ENCODE data around the gene RNASEH1.

RNASEH1 gene

DNA sequence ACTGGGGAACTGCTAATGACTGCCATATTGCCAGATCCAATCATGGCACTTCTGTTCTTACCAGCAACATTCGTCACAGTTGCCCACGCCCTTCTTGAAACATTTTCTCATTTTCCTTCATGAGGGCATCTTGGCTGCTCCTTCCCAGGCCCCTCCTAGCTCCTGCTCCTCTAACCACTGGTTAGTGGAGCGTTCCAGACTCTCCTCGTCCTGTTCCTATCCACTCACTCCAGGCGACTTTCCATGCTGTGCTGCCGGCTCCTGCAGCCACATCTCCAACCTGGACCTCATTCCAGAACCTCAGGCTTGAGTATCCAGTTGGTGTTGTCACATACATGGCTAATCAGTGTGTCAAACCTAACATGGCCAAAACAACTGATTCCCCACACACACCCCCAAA, 37.5 kb downstream of the RNASEH1 start:
- Histone ChIP-seq H3K36me3 (ENCODE audit: low read length) (peaks cover 5% of the 10 kb centered on the region; the same call in 1 of the 2 replicates), H3K4me3 (ENCODE audit: insufficient read depth, low read length, poor library complexity, severe bottlenecking) (no peak overlapping the region), H3K4me2 (ENCODE audit: low read depth, low read length, poor library complexity, severe bottlenecking) (peak overlapping the region; percentile 69), H2AFZ (ENCODE audit: low read depth, low read length, severe bottlenecking) (no peak overlapping the region), H3K9me2 (replicated peaks; ENCODE audit: insufficient read depth, low read length) (no peaks in the 10 kb centered on the region), H3K9ac (ENCODE audit: low read length) (0 out of 2 replicates have a peak overlapping the region, but pooled peaks have one; percentile 83), H3K27me3 (ENCODE audit: low read length) (no peaks in the 10 kb centered on the region), H3K27ac (ENCODE audit: low read depth, low read length) (no peak overlapping the region), H3K79me2 (ENCODE audit: insufficient read depth, low read length) (peaks cover 14% of the 10 kb centered on the region), H3K9me3 (ENCODE audit: insufficient read depth, low read length) (no peaks in the 10 kb centered on the region), H3F3A (ENCODE audit: insufficient read depth) (0 out of 2 replicates have a peak, but pooled peaks cover 5% of the 10 kb centered on the region), H4K20me1 (ENCODE audit: low read depth, low read length) (no peaks in the 10 kb centered on the region)
- TF ChIP-seq EZH2phosphoT487 (conservative IDR thresholded peaks at IDR 0.05; ENCODE audit: low read length), result no peak
- TF ChIP-seq, protein P1, sequence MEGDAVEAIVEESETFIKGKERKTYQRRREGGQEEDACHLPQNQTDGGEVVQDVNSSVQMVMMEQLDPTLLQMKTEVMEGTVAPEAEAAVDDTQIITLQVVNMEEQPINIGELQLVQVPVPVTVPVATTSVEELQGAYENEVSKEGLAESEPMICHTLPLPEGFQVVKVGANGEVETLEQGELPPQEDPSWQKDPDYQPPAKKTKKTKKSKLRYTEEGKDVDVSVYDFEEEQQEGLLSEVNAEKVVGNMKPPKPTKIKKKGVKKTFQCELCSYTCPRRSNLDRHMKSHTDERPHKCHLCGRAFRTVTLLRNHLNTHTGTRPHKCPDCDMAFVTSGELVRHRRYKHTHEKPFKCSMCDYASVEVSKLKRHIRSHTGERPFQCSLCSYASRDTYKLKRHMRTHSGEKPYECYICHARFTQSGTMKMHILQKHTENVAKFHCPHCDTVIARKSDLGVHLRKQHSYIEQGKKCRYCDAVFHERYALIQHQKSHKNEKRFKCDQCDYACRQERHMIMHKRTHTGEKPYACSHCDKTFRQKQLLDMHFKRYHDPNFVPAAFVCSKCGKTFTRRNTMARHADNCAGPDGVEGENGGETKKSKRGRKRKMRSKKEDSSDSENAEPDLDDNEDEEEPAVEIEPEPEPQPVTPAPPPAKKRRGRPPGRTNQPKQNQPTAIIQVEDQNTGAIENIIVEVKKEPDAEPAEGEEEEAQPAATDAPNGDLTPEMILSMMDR (IDR thresholded peaks at IDR 0.05; ENCODE audit: insufficient read depth, low read length, poor library complexity, severe bottlenecking), result no peak

DNA sequence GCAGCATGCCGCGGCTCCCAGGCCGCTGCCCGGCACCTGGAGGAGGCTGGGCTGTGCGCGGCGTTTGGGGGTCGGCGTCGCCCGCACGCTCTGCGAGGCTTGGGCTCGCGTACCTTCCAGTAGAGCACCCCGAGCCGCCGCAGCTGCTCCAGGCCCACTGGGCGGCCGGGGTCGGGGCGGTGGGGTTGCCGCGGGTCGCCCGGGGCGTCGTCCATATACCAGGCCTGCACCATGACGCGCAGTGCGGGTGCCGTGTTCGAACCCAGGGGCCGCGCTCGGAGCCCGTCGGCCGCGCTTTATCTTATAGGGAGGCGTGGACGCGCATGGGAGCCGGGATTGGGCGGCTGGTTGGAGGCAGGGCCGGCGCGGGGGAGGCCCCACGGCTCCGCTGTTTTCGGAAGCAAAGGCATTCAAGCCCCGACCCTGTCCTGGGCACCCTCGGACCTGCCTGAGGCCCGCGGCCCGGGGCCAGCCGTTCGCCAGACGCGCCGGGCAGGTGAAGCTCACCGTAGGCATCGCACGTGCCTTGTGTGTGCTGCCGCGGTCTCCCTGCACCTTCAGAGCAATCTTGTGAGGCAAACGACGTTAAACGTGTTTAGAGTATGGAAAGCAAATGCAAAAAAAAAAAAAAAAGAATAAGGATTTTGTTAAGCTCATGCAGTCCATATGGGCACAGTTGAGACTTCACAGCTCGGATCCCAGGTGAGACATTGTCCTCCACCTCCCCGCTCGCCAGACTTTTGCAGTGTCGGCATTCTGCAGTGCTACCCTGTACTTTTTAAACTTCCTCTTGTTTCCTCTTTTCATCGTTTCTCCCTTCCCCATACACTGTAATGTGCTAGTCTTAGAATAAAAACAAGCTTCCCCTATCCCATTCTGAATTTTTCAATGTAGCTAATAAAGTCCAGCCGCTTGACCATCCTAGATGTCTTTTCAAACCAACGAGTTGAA, 38.6 kb downstream of the RNASEH1 start, which contains the start of gene ADI1:
TSS of gene ADI1 (minus strand) at position 277 of the 951 bp plus-strand sequence. CDS start at position 233, 44 bp downstream.
- Histone ChIP-seq H3K27ac (ENCODE audit: low read depth, low read length) (peak within 1 kb of the TSS; percentile 70), H3K4me2 (ENCODE audit: low read depth, low read length, poor library complexity, severe bottlenecking) (peak within 1 kb of the TSS; percentile 94), H3K4me3 (ENCODE audit: insufficient read depth, low read length, poor library complexity, severe bottlenecking) (peak within 1 kb of the TSS; percentile 84), H3K9me3 (ENCODE audit: insufficient read depth, low read length) (no peaks in the 10 kb centered on the region), H3F3A (ENCODE audit: insufficient read depth) (0 out of 2 replicates have a peak, but pooled peaks cover 5% of the 10 kb centered on the region), H3K9ac (ENCODE audit: low read length) (peak within 1 kb of the TSS; percentile 91), H4K20me1 (ENCODE audit: low read depth, low read length) (no peaks in the 10 kb centered on the region), H2AFZ (ENCODE audit: low read depth, low read length, severe bottlenecking) (peak within 1 kb of the TSS; percentile 82), H3K9me2 (replicated peaks; ENCODE audit: insufficient read depth, low read length) (no peaks in the 10 kb centered on the region), H3K36me3 (ENCODE audit: low read length) (peaks cover 5% of the 10 kb centered on the region; the same call in 1 of the 2 replicates), H3K27me3 (ENCODE audit: low read length) (no peaks in the 10 kb centered on the region), H3K79me2 (ENCODE audit: insufficient read depth, low read length) (peaks cover 14% of the 10 kb centered on the region)
- TF ChIP-seq, protein P1 (IDR thresholded peaks at IDR 0.05; ENCODE audit: insufficient read depth, low read length, poor library complexity, severe bottlenecking), result no peak
- TF ChIP-seq EZH2phosphoT487 (conservative IDR thresholded peaks at IDR 0.05; ENCODE audit: low read length), result no peak

DNA sequence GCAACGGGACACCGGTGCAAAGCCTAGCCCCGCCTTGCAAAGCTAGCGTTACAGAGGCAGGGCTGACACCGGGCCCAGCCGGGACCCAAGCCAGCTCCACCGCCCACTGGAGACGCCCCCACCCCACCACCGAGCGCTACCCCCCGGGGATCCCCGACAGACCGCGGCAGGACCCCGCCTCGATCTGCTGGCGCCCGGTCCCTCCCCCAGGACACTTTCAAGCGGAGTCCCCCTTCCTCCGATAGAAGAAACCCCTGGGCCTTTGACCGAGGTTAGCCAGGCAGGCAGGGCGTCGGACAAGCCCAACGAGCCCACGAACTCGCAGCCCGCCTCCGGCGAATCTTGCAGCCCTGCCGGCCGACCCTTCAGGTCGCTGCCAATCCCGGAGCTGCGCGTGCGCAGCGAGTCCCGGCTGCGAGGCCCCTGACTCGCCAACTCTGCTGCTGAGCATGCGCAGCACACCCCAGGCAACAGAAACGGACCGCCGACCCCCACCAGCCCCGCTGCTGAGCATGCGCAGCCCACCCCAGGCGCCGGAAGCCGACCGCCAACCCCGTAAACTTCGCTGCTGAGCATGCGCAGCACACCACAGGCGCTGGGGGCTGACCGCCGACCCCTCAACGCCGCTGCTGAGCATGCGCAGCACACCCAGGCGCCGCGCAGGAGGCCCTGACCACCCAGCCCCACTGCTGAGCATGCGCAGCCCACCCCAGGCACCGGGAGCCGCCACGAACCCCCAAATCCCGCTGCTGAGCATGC, 39.5 kb downstream of the RNASEH1 start:
- Histone ChIP-seq H3K27me3 (ENCODE audit: low read length) (no peaks in the 10 kb centered on the region), H4K20me1 (ENCODE audit: low read depth, low read length) (no peaks in the 10 kb centered on the region), H3K9ac (ENCODE audit: low read length) (peak overlapping the region; percentile 91), H3F3A (ENCODE audit: insufficient read depth) (0 out of 2 replicates have a peak, but pooled peaks cover 5% of the 10 kb centered on the region), H3K27ac (ENCODE audit: low read depth, low read length) (peak overlapping the region; percentile 70), H3K4me2 (ENCODE audit: low read depth, low read length, poor library complexity, severe bottlenecking) (peak overlapping the region; percentile 94), H3K9me3 (ENCODE audit: insufficient read depth, low read length) (no peaks in the 10 kb centered on the region), H3K79me2 (ENCODE audit: insufficient read depth, low read length) (peaks cover 14% of the 10 kb centered on the region), H3K9me2 (replicated peaks; ENCODE audit: insufficient read depth, low read length) (no peaks in the 10 kb centered on the region), H2AFZ (ENCODE audit: low read depth, low read length, severe bottlenecking) (peak overlapping the region; percentile 82), H3K36me3 (ENCODE audit: low read length) (peaks cover 5% of the 10 kb centered on the region; the same call in 1 of the 2 replicates), H3K4me3 (ENCODE audit: insufficient read depth, low read length, poor library complexity, severe bottlenecking) (peak overlapping the region; percentile 84)
- TF ChIP-seq EZH2phosphoT487 (conservative IDR thresholded peaks at IDR 0.05; ENCODE audit: low read length), result no peak
- TF ChIP-seq, protein P1 (IDR thresholded peaks at IDR 0.05; ENCODE audit: insufficient read depth, low read length, poor library complexity, severe bottlenecking), result no peak

Measured in SU-DHL-6 (cell line).